Measurements from ENCODE around the gene RNF213.

RNF213 gene

GRCh38 chr17:80346498-80347275 is 86.0 kb downstream of the RNF213 start:
- in situ Hi-C loops (cut with MboI; ENCODE audit: low sequenced_read_pairs): no loop called here

GRCh38 chr17:80347536-80347935 is 86.9 kb downstream of the RNF213 start:
- in situ Hi-C loops (cut with MboI; ENCODE audit: low sequenced_read_pairs): no loop called here

GRCh38 chr17:80347948-80348351 is 87.3 kb downstream of the RNF213 start:
- in situ Hi-C loops (cut with MboI; ENCODE audit: low sequenced_read_pairs): no loop called here

- in situ Hi-C loops (cut with MboI; ENCODE audit: low sequenced_read_pairs): no loop called here
Observed at GRCh38 chr17:80348551-80349150, 88.0 kb downstream of the RNF213 start.

GRCh38 chr17:80349151-80349651 is 88.5 kb downstream of the RNF213 start:
- in situ Hi-C loops (cut with MboI; ENCODE audit: low sequenced_read_pairs): no loop called here

GRCh38 chr17:80349751-80350150 is 89.1 kb downstream of the RNF213 start:
- in situ Hi-C loops (cut with MboI; ENCODE audit: low sequenced_read_pairs): no loop called here

GRCh38 chr17:80352216-80352895 is 91.7 kb downstream of the RNF213 start:
- in situ Hi-C loops (cut with MboI; ENCODE audit: low sequenced_read_pairs): no loop called here

GRCh38 chr17:80352991-80353665 is 92.5 kb downstream of the RNF213 start:
- in situ Hi-C loops (cut with MboI; ENCODE audit: low sequenced_read_pairs): no loop called here

GRCh38 chr17:80353718-80354275 is 93.1 kb downstream of the RNF213 start:
- in situ Hi-C loops (cut with MboI; ENCODE audit: low sequenced_read_pairs): no loop called here

- in situ Hi-C loops (cut with MboI; ENCODE audit: low sequenced_read_pairs): no loop called here
Observed at GRCh38 chr17:80354336-80354735, 93.7 kb downstream of the RNF213 start.

GRCh38 chr17:80356231-80356856 is 95.7 kb downstream of the RNF213 start:
- in situ Hi-C loops (cut with MboI; ENCODE audit: low sequenced_read_pairs): no loop called here

GRCh38 chr17:80358131-80358530 is 97.5 kb downstream of the RNF213 start:
- in situ Hi-C loops (cut with MboI; ENCODE audit: low sequenced_read_pairs): no loop called here

- in situ Hi-C loops (cut with MboI; ENCODE audit: low sequenced_read_pairs): no loop called here
Observed at GRCh38 chr17:80358861-80359260, 98.2 kb downstream of the RNF213 start.

- in situ Hi-C loops (cut with MboI; ENCODE audit: low sequenced_read_pairs): no loop called here
Observed at GRCh38 chr17:80359422-80360110, 98.9 kb downstream of the RNF213 start.

- in situ Hi-C loops (cut with MboI; ENCODE audit: low sequenced_read_pairs): no loop called here
Observed at GRCh38 chr17:80360396-80360795, 99.7 kb downstream of the RNF213 start.

GRCh38 chr17:80361495-80362220 is 101.0 kb downstream of the RNF213 start:
- in situ Hi-C loops (cut with MboI; ENCODE audit: low sequenced_read_pairs): no loop called here

- in situ Hi-C loops (cut with MboI; ENCODE audit: low sequenced_read_pairs): no loop called here
Observed at GRCh38 chr17:80362428-80363119, 101.9 kb downstream of the RNF213 start.

GRCh38 chr17:80363120-80363515 is 102.5 kb downstream of the RNF213 start:
- in situ Hi-C loops (cut with MboI; ENCODE audit: low sequenced_read_pairs): no loop called here
